ENCODE data around the gene GNA15. TPM values are rescaled to one million over a fixed set of nuclear protein-coding genes. Genes with fewer than 3 reads are reported as not detected.

GNA15 gene
- total RNA-seq, 1 donor from 2014 or later = 83.6 TPM

DNA sequence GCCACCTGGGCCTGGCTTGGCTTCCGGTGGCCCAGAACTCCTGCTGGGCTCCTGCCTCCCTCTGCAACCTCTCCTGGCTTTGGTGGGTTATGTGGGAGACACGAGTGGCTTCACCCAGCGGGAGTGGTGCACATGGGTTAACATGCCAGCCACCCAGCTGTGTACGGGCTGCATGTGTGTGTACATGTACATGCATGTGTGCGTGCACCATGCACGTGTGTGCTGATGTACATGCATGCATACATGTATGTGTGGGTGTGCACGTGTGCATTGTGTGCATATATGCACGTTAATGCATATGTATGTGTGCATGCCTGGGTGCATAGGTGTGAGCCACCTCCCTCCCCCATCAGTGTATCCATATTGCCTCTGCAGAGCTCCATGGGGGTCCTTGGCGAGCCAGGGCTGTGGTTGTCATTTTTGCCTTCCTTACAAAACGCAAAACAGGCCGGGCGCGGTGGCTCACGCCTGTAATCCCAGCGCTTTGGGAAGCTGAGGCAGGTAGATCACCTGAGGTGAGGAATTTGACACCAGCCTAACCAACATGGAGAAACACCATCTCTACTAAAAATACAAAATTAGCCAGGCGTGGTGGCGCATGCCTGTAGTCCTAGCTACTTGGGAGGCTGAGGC lies 29.2 kb upstream of the GNA15 start:
- intact Hi-C loops (cut with micrococcal nuclease) = no loop called here

DNA sequence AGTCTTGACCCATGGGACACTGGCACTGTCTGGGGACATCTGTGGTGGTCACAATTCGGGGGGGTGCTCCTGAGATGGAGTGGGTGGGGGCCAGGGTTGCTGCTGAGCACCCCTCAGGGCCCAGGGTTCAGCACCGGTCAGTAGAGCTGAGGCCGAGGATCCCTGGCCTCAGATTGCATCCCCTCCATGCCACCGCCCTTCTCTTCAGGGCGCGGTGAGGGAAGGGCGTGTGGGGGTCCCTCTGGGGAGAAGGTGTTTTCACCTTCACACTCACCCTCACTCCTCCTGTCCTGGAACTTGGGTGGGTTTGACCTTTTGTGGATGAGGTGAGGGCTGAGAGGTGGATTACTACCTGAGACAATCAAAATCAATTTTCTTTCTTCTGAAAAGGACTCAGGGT lies 28.2 kb upstream of the GNA15 start:
- intact Hi-C loops (cut with micrococcal nuclease) = loop anchor here (2.0 kb wide), 2 partner anchors 31 to 55 kb away; no protein-coding TSS in a partner anchor

DNA sequence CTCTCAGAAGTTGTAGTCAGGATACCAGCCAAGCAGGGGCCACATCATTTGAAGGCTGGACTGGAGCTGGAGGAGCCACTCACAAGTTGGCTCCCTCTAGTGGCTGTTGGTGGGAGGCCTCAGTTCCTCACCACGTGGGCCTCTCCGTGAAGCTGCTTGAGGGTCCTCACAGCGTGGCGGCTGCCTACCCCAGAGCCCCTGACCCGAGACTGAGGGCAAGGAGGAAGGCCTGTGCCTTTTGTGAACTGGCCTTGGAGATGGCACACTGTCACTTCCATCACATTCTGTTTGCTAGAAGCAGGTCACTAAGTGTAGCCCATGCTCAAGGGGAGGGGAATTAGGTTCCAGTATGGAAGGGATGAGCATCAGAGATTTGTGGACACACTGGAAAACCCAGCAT lies 27.1 kb upstream of the GNA15 start:
- intact Hi-C loops (cut with micrococcal nuclease) = loop anchor here (2.0 kb wide), 2 partner anchors 32 to 54 kb away; no protein-coding TSS in a partner anchor

DNA sequence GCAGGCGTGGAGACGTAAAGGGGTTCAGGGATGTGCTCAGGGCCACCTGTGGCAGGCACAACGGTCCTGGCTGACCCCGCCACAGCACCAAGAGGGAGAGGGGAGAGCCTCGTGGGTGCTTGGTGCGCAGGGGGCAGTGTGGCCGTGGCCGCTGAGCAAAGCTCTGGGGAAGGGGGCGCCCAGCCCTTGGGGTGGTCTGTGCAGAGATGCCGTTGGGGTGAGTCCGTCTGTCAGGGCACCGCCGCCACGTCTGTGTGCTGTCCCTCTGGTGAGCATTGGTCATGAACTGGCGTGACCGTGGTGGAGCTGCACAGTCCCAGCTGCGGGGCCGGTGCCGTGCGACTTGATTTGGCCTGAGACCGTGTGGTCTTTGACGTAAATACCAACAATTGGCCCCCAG lies 26.3 kb upstream of the GNA15 start:
- intact Hi-C loops (cut with micrococcal nuclease) = loop anchor here (2.0 kb wide), 2 partner anchors 33 to 53 kb away; no protein-coding TSS in a partner anchor

DNA sequence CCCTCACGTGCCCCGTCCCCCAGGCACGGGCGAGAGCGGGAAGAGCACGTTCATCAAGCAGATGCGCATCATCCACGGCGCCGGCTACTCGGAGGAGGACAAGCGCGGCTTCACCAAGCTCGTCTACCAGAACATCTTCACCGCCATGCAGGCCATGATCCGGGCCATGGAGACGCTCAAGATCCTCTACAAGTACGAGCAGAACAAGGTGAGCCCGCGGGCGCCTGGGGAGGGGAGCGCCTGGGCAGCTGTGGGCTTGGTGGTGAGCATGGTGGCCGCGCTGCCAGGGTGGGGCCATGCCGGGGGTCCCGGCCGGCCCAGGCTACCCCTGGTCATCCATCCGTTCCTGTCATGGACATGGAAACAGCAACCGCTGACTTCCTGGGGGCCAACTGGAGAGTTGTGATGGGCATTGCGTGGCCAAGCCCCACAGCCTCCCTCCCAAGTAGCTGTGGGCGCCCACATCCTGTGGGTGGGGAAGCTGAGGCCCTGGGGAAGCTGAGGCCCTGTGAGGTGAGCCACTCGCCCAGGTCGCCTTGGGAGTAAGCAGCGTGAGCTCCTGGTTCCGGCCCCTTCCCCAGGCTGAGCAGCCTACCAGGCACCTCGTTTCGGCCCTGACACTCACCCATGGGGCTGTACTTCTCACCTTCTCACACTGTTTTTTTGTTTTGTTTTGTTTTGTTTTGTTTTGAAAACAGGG lies 25.6 kb upstream of the GNA15 start:
- intact Hi-C loops (cut with micrococcal nuclease) = no loop called here

DNA sequence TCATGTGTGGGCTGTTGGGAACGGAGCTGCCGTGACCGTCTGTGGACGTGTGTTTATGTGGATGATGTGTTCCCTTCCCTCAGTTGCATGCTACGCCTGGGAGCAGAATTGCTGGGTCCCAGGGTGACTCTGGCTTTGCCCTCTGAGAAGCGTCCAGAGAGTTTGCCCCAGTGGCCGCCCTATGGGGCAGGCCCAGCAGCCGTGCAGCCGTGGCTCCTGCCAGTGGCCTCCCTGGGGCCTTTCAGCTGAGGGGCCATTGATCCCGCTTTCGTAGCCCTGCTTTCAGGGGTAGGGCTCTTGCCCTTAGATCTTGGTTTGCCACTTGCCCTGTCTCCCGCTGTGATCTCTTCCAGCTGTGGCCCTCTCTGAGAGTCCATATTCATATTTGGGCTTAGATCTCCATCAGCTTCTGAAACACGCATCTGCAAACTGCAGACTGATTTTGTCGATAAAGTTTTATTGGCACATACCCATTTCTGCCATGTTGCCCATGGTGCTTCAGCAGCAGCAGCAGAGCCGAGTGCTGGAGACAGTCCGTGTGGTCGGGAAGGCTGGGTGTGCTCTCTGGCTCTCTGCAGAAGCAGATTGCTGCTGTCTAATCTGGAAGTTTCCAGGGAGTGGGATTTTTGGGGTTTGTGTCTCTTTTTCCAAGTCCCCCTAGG lies 24.1 kb upstream of the GNA15 start:
- intact Hi-C loops (cut with micrococcal nuclease) = no loop called here

DNA sequence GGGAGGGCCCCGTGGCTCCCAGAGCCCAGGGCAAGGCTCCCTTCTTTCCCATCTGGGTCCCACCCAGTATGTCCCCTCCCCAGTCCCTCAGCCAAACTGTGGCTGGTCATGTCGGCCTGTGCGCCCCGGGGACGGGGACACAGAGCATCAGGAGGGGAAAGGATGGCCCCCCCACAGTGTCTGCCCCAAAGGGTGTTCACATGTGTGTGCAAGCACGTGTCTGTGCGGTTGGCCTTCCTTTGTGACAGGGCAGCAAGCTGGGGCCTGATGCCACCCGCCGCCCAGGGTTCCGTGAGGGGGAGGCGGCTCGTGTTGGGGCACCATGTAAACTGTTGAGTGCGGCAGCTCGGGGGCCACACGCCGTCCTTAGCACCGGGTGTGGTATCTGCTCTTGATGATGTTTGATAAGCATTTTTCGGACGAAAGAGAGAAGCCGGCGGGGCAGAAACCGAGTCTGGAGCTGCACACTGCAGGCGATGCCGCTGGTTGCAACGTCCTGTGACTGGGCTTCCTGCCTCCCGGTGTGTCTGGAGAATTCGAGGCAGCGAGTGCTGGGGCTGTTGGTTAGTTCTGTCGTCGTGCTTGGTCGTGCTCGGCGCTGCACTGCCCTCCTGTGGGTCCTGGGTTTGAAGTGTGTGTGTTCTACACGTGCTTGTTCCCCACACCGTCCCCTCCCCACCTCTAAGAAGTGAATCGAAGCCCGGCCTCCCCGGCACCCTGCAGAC lies 23.3 kb upstream of the GNA15 start:
- intact Hi-C loops (cut with micrococcal nuclease) = no loop called here

DNA sequence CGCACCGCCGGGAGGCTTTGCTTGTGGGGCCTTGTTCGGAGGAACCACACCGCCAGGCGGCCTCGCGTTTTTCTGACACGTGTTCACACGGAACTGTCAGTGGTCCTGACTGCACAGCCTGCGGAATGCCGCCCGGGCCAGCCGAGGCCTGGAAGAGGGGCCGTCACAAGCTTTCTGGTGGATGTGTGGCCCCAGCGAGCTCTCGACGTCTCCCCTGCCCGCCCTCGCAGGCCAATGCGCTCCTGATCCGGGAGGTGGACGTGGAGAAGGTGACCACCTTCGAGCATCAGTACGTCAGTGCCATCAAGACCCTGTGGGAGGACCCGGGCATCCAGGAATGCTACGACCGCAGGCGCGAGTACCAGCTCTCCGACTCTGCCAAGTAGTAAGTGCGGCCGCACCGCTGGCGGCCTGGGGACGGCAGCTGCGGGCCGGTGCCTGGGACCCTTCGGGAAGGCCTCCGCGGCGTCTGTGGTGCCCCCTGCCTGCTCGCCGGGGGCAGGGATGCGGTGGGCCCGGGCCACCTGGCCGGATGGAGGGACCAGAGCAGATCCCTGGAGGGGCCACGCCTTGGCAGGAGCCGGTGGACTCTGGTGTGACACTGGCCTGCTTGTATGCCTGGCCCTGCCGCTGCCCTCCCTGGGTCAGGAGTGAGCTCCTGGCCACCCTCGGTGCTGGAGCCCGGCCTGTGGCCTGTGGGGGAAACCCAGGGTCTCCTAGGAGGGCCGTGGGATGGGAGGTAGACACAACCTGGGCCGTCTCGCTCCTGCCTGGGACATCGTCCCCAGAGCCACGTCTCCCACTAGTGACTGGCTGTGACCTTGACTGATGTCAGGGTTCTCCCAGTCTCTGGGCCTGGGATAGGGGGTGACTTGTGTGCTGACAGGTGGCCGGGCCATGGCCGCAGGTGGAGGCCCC lies 22.5 kb upstream of the GNA15 start:
- intact Hi-C loops (cut with micrococcal nuclease) = no loop called here

DNA sequence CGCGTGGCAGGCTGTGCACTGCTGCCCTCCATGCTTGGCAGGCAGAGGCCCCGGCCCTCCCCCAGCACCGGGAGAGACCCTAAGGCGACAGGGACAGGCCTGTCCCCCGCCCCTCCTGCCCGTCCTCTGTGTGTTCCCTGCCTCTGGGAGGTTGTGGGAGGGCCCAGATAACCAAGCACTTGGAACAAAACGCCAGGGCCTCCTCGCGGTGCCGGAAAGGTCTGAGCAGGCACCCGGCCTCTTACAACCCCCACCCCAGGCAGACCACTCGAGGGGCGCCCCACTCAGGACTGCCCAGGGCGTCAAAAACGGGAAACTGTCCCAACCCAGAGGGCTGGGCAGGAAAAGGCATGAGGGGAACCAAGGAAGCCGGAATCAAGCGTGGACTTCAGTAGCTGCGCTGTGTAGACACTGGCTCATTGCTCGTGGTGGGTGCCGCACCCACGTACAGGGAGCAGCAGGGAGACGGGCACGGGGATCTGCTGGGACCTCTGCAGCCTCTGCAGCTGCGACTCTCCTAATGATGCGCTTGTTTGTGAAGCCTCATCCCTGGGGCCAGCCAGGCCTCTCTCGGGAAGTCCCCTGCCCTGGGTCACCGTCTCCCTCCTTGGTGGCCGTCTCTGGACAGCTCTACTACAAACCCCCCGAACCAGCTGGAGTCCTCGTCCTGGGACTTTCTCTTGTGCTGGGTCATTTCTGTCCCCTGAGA lies 21.7 kb upstream of the GNA15 start:
- intact Hi-C loops (cut with micrococcal nuclease) = no loop called here

DNA sequence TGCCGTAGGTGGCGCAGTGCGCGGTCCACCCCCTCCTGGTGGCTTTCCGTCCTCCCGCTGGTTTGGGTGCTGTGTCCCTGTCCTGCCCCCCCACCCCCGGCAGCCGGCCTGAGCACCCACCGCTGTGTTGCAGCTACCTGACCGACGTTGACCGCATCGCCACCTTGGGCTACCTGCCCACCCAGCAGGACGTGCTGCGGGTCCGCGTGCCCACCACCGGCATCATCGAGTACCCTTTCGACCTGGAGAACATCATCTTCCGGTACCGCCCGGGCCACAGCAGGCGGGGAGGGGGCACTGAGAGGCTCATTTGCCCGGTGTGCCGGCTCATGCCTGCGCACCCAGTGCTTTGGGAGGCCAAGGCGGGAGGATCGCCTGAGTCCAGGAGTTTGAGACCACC lies 21.0 kb upstream of the GNA15 start:
- intact Hi-C loops (cut with micrococcal nuclease) = no loop called here

DNA sequence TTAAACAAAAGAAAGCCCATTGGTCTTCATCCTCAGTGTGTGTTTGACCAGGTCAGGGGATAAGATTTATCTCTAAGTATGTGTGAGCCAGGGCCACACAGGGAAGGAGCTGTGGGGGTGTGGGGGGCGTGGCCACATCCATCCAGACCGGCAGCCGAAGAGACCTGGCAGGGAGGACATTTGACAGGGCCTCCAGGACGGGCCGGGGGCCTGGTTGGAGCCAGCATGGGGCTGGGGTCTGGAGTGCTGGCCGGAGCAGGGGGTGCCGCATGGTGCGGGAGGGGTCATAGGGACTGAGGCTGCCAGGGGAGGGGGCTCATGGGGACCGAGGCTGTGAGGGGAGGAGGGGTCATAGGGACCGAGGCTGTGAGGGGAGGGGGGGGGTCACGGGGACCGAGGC lies 20.4 kb upstream of the GNA15 start:
- intact Hi-C loops (cut with micrococcal nuclease) = no loop called here

DNA sequence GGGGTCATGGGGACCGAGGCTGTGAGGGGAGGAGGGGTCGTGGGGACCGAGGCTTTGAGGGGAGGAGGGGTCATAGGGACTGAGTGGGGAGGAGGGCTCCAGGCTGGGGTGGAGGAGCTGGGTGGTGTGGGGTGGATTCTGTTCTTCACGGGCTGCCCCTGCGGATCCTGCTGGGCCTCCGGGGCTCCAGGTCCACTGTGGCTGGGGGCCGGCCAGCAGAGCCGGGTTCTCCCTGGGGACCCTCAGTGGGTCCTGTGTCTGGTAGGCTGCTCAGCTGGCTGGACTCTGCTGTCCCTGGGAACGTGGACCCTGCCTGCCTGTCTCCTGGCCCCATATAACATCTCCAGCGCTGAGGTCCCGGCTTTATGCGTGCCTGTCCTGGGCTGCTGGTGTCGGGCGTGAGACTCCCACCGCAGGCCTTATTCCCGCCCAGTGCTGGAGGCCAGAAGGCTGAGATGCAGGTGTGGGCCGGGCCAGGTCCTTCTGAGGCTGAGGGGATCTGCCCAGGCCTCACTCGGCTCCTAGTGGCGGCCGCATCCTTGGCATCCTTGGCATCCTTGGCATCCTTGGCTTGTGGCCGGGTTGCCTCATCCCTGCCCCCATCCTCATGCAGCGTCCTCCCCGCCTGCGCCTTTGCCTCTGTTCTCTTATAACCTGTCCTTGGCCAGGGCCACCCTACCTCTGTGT lies 19.8 kb upstream of the GNA15 start:
- intact Hi-C loops (cut with micrococcal nuclease) = no loop called here

DNA sequence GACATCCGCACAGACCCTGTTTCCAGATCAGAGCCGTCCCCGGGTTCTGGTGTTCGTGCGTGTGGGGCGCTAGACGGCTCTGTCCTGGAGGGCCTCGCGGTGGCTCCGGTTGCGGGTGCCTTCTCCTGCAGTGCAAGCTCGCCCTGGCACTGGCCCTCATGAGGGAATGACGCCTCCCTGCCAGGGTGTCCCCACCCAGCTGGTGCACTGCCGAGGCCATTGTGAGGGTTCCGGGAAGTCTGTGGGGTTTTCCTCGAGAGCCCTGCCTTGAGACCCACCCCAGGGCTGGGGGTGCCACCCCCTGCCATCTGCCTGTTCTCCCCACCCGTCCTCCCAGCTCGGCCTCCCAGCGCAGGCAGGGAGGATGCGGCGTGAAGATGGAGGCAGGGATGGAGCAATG lies 19.2 kb upstream of the GNA15 start:
- intact Hi-C loops (cut with micrococcal nuclease) = no loop called here

DNA sequence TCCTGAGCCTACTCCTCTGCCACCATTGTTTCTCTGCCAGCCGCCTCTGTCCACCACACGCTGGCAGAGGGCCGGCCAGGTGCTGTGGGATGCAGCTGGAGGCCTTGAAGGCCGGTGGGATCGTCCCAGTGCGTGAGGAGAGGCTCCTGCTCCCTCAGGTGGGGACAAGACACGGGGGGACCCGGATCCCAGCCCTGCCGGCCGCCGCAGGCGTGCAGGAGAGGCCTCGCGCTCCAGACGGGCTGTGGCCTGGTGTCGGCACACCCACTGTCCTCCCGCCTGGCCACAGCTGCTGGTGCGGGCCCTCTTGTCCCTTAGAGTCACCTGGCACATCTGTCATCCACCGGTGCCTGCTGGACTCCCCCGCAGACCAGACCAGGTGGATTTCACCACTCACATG lies 18.1 kb upstream of the GNA15 start:
- intact Hi-C loops (cut with micrococcal nuclease) = no loop called here

DNA sequence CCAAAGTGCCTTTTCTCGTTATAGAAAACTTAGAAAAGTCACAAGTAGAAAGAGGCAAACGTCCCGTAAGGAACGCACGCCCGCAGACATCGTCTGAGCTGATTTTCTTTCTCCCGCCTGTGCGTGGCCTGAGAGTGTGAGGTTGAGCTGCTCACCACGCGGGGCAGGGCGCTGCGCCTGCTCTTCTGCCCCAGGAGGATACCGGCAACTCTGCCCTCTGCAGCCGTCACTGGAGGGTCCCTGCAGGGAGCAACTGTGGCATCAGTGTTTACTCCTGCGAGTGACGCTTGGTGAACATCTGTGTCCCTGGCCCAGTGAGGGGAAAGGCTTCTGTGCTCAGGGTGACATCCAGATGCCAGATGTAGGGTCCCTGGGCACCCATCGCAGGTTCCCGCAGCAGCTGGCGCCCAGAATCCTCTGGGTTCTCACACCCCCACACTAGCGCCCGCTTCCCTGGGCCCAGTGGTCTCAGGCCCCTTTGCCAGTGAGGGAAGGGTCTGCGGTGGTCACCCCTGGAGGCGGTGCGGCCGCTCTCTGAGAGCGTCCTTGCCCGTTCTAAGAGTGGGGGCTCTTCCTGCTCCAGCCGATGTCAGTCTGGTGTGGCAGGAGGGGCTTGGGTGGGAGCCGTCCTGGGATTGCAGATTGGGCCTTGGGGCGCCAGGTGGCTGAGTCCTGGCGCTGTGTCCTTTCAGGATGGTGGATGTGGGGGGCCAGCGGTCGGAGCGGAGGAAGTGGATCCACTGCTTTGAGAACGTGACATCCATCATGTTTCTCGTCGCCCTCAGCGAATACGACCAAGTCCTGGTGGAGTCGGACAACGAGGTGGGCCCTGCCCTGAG lies 17.4 kb upstream of the GNA15 start:
- intact Hi-C loops (cut with micrococcal nuclease) = no loop called here

DNA sequence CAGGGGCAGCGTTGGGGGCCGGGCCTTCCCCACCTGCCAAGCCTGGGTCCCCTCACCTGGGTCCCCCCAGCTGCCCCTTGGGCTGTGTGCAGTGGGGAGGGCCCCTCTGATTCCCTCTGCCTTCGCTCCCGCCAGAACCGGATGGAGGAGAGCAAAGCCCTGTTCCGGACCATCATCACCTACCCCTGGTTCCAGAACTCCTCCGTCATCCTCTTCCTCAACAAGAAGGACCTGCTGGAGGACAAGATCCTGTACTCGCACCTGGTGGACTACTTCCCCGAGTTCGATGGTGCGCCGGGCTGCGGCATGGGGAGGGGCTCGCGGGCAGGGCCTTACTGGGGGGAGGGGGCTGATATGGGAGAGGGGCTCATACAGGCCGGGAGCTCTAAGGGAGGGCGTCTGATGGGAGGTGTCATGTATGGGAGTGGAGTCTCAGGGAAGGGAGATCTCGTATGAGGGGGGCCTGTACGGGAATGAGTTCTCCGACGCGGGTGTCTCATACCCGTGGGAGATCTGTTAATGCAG lies 16.7 kb upstream of the GNA15 start:
- intact Hi-C loops (cut with micrococcal nuclease) = no loop called here

DNA sequence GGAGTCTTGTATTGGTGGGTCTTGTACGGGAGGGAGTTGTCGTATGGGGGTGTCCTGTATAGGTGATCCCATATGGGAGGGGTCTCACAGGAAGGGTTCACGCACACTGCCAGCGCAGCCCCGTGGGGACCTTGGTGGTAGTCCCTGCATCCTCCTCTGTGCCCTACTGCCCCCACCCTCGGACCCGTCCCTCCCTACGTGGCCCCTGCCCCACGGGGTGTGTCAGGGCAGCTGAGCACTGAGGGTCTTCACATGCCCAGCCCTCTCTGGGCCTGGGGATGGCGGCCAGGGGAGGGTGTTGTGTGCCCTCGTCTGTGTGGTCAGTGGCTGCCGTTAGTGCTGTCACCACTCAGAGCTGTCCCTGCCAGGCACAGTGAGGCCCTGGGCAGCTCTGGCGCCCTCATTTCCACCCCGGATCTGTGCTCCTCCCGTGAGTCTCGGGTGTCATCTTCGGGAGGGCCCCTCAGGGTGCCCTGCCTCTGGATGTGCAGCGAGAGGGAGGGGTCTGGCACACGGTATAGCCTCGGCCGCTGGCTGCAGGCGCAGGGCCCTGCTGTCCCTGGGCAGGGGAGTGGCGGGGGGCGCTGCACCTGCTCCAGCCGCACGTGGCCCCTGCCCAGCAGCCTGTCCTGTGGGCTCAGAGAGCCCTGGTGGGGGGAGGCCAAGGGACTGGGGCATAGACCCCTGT lies 16.0 kb upstream of the GNA15 start:
- intact Hi-C loops (cut with micrococcal nuclease) = no loop called here

Data from T-helper 2 cell treated with Interferon-gamma antibody and Interleukin-4, amounts not matched to agents 100 ng/mL and 5 ng/mL, for 36 hours (primary cell).